NCI-H446 (cell line): ENCODE measurements around the gene YARS1.

Experiments used
- DNase-seq, 2 experiments: peaks; one replicate each; lab custom pipeline; 2025; lab: John Stamatoyannopoulos, UW

YARS1 gene

DNA sequence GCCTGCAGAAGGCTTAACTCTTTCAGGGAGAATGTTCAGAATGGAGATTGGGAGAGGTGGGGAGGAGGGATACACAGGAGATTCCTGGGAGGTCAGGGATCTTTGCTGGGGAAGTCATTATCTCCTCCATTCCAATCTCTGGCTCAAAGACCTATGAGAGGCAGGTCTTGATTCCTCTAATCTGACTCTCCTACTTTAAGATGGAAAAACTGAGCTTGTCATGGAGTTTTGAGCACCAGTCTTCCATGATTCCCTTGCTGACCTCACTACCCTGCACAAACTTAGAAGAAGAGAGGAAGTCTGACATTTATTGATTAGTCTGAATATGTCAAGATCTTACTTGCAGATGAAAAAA, 73.1 kb downstream of the YARS1 start:
- no peak for DNase-seq

DNA sequence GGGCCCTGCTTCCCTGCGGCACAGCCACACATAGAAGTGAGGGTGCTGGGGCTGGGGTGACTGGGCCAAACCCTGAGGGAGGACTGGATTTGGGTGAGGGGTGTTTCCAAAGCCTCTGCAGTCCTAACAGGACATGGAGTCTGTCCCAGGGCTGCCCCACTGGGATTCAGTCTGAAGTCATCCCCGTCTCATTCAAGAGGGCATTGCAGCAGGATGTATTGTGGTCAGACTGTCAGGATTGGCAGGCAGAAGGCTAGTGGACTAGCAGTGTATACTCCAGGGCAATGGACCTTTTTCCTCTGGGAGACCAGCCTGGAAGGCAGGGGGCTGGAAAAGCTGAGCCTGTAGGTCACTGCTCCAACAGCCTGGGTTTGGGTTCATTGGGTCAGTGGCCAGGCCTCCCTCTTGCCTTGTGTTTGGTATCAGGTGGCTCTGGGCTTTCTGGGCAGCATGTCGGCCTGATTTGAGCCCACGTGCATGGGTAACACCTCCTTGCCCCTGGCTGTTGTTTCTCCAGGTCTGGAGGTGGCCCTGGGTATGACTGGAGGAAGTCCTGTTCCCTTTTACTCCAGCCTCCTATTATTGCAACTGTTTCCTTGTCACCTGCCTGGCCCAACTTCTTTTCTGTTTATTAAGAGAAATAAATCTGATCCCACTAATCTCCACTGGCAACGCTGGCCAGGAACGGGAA, 73.6 kb downstream of the YARS1 start:
- DNase-seq, result no peak

DNA sequence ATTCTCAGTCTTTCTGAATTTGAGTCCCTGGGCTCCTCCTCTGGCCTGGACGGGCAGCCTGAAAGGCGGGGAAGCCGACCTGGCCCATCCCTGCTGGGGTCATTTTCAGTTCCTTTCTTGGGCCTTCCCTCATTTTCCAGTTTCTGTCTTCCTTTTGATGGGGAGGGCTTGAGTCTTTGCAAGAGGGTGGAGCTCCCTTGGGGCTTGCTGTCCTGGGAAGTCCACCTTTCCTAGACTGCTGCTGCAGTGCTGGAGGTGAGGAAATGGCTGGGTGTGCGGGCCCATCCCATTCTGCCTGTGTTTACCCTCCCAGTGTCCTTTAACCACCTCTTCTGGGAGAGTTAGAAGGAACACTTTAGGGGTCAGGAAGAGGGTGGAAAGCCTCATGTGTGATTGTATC, 74.2 kb downstream of the YARS1 start:
- no peak for DNase-seq

DNA sequence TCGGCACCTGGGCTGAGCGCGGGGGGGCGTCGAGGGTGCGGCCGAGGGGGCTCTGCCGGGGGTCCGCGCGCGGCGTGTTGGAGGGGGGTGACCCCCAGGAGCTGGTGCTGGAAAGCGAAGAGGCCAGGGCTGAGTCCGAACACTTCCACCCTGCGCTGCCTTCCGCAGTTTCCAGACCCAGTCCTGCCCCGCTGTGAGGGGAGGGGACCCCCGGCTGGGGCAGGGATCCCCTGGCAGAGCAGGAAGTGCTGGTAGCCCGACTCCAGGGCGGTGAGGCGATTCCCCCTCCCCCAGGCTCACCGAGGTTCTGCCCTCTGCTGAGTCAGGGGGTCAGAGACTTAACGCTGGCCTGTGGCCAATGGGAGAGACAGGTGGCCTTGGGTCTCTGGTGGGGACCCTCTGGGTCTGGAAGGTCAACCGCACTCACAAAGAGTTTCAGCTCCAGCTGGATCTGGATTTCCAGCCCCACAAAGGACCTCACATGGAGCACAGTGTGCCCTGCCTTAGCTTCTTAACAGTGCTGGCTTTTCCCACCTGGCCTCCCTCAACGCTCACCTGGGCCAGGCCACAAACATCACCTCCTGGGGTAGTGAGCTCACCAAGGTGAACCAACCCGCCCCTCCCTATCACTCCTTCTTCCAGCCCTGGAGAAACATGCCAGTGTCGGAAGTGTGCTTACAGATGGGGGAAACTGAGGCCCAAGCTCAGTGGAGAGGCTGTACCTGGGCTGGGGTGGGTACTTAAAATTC, 74.8 kb downstream of the YARS1 start:
- no peak for DNase-seq

DNA sequence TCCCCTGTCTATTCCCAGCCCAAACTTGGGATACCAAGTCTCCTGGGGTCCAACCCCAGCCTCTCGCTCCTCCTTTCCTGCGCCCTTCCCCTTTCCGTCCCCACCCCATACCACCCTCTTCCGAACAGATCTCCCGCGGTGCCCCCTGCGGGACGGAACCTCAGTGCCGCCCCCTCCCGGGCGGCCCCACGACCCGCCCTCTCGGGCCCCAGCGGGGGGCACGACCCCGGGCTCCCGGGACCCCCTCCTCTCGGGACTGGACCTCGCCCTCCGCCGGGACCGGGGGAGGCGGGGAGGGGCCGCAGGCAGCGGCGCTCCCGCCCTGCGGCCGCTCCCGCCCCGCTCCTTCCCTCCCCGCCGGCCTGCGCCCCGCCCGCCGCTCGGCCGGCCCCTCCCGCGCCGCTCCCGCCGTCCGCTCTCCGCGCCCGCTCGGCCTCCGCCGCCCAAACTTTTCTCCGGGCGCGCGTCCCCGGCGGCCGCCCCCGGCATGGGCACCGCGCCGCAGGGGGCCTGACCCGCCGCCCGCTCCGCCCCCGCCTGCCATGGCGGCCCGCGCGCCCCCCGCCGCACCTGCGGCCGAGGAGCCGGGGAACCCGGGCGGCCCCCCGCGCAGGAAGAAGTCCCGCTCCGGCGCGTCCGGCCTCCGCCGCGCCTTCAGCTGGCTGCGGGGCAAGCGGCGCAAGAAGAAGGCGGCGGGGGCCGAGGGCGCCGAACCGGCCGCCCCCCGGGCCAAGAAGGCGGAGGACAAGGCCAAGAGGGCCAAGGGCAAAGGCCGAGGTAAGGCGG, 75.6 kb downstream of the YARS1 start:
- no peak for DNase-seq

DNA sequence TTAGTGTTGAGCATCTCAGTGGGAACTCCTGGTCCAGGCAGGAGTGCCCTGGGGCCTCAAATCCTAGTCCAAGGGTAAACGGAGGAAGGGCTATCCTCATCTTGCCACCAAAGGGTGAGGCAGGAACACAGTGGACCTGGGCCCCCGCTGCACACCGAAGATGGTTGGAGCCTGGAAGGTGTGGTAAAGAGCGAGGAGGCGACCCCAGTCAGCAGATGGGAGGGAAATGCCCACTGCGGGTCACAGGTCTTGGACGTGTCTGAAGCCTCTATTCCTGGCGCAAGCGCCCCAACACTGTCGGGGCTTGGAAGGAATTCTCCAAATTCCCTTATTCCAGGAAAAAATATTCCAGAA, 76.1 kb downstream of the YARS1 start:
- no peak for DNase-seq

DNA sequence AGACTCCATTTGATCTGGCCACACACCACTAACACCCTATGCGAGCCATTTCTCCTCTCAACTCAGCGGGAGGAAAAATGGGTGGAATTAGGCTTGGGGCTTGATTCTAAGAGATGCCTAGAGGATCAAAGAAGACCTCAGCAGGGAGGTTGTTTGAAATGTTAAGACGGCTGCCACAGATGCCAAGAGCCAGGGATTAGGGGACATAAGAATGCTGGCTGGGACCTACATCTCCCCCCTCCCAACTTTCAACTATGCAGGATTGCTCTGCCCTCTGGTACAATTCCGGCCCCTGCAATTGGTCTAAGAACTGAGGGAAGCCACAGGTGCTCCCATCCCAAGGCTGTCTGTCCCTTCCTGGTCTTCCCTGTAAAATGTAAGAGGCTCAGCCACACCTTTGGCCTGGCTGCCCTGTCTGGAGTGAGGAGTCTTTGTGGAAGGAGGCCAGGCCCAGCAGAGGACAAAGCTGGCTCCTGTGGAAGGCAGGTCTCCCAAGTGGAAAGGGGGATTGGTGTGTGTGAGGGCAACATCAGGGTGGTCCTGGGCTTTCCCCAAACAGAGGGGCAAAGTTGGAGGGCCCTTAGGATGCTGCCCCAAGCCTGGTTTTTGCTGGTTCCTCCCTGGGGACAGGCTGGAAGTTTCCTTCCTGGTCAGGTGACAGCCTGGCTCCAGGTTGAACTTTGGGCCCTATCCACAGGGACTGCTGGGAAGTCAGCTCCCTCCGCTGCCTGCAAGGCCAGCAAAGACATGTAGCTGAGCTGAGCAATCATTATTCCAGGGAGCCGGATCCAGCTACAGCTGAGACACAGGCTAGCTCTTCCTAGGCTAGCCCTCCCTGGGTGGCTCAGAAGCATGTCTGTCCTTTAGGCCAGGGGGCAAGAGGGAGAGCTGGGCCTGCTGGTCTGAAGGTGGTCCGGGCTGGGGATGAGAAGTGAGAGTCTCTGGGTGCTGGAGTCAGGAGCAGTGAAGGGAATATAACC, 80.1 kb downstream of the YARS1 start:
- no peak for DNase-seq

DNA sequence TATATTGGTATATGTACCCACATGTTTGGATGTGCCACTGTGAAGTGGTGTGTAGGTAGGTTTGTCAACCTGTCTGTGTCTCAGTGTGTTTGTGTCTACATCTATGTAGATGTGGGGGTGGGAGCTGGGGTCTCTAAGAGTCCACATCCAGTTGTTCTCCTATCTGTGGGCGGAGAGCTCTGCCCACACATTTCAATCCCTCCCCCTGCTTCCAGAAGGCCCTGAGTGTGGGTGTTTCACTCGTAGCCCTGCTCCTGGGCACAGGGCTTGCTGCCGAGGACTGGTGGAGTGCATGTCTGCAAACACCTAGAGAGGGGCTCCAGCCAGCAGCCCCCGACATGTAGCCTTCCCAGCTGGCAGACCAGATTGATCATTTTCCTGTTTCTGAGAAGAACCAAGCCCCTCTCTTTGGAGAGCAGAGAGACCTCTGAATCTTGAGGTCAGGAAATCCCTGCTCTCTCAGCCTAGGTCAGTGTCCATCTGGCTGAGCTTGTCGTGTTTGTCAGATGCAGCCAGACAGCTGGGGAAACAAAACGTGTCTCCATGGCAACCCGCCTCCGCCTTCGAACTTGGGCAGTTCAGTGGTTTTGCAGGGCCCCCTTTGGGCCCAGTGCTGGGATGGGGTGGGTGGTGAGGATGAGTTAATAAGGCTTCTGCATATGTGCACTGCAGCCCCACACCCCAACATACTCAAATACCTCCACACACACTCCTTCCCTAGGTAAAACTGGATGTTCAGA, 83.4 kb downstream of the YARS1 start:
- DNase-seq, result no peak

DNA sequence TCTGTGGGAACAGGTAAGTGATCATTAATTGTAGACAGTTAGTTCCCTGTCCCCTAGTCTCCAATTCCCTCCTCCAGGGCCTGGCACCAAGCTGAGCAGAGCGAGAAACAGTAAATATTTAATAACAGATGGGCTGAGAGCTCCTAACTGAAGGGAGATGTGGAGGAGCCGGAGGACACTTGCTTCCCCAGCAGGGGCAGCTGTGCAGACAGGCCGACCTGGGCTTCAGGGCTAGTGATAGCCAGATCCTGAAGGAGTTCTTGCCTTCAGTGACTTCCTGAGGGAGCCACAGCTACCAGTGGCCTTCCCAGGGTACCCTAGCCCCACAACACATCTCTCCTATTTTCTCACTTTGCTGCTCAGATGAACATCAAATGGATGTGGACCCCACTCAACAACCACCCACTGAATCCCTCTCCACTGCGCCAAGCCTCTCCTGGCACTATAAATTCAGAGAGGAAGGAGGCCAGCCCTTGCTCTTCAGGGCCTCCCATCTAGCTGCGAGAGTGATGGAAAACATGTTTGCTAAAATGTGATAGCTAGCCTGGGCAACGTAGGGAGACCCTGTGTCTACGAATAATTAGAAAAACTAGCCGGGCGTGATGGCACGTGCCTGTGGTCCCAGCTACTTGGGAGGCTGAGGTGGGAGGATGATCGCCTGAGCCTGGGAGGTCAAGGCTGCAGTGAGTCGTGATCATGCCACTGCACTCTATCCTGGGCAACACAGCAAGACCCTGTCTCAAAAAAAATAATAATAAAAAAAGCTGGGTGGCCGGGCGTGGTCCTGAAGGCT, 87.7 kb downstream of the YARS1 start:
- DNase-seq, result no peak

DNA sequence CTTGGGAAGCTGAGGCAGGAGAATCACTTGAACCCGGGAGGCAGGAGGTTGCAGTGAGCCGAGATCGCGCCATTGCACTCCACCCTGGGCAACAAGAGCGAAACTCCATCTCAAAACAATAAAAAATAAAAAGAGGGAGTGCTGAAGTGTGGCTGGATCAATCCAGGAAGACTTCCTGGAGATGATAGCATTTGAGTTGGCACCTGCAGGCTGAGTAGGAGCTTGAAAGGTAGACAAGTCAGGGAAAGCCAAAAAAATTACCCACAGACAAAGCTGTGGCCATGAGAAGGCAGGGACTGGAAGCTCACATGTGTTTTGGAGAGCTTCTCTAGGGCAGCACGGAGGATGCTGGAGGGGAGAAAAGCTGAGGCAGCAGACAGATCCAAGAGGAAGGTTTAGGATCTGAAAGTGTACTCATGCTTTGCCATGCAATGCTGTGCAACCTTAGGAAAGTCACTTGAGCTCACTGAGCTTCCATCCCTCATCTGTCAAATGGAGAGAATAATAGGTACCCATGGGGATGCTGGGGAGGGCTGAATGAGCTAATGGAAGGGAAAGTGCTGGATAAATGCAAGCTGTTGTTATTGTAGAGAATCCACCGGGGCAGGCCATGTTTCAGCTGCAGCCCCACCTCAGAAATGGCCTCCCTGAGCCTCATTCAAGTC, 88.6 kb downstream of the YARS1 start:
- DNase-seq, result no peak

DNA sequence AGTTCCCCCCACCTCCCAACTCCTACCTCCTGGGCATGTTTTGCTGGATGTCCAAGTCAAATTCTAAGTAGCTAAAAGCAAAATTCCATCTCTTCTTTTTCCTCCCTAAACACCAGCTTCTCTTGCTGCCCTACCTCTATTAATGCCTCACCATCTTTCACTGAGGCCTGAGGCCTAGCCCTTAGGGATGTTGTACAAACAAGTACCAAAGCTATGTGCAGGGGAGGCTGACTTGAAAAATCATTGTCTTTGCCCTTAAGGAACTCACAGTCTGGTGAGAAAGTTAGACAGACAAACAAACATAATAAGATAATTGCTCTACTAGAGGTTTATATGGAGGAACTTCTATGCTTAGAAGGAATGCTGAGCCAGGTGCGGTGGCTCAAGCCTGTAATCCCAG, 89.3 kb downstream of the YARS1 start:
- DNase-seq, result no peak

DNA sequence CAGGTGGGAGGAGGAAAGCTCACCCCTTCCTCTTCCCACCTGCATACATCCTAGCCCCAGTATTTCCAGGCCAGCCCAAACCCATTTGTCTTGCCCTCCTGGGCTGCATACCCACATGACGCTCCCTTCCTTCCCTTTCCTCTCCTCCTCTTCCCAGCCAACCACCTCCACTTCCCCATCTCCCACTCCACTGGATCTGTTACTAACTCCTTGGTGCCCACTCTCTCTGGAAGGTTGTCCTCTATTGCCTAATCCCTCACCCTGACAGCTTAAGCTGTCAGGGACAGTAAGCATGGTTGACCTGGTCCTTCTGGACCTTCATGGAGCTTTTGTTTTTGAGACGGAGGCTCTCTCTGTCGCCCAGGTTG, 91.6 kb downstream of the YARS1 start:
- no peak for DNase-seq
